Breast epithelium (tissue), 4 donors: ENCODE results near the gene ARL2BP. TPM values are rescaled to one million over a fixed set of nuclear protein-coding genes. Genes with fewer than 3 reads are reported as not detected.

Experiments
- DNase-seq, 2 donors: peaks; one replicate each; pipeline ENCODE4 v3.0.0-alpha.2; 2019; ENCODE audit warnings: low spot score in 2 of 2
- H3K27ac ChIP-seq, 2 donors: fragments of 200-600 bp; sonication (generic) in 1 of 2; one replicate each; pipeline ENCODE4 v1.5.1; 2016 to 2019; ENCODE audit warnings: mild to moderate bottlenecking in 1 of 2
- H3K27me3 ChIP-seq, 2 donors: fragments of 200-600 bp; sonication (generic) in 1 of 2; one replicate each; pipeline versions ENCODE4 v1.5.1 to v1.6.0; 2017 to 2019; ENCODE audit warnings: control low read depth in 1 of 2, mild to moderate bottlenecking in 1 of 2
- H3K36me3 ChIP-seq: fragments of 200-600 bp; one replicate; pipeline ENCODE4 v1.5.1; 2019
- H3K4me1 ChIP-seq, 2 donors: fragments of 200-600 bp; sonication (generic); one replicate each; pipeline ENCODE4 v1.5.1; 2016 to 2019; ENCODE audit warnings: control low read depth in 1 of 2
- H3K4me3 ChIP-seq, 3 donors: fragments of 200-600 bp; sonication (generic); 1 replicate in 2 of 3; 2 replicates in 1 of 3; pipeline ENCODE4 v1.5.1; 2016 to 2019; ENCODE audit warnings: mild to moderate bottlenecking in 3 of 3, moderate library complexity in 2 of 3
- H3K9me3 ChIP-seq, 2 donors: fragments of 200-600 bp; sonication (generic) in 1 of 2; one replicate each; pipeline ENCODE4 v1.5.1; 2016 to 2019; ENCODE audit warnings: control low read depth in 1 of 2
- CTCF ChIP-seq, 3 donors: fragments of 450-650 bp; IDR thresholded peaks; one replicate each; pipeline ENCODE4 v1.5.1; 2016 to 2017; ENCODE audit warnings: antibody characterized with exemption in 3 of 3, mild to moderate bottlenecking in 3 of 3, moderate library complexity in 3 of 3
- POLR2A ChIP-seq: fragments of 450-650 bp; IDR thresholded peaks from one replicate; pipeline ENCODE4 v1.6.1; 2016; ENCODE audit warnings: antibody characterized with exemption, mild to moderate bottlenecking, moderate library complexity
- POLR2AphosphoS5 ChIP-seq, 3 donors: sonication (generic); formaldehyde crosslinking; IDR thresholded peaks; one replicate each; pipeline ENCODE4 v1.6.1; 2017; ENCODE audit warnings: antibody characterized with exemption in 3 of 3
- intact Hi-C: fragments of 100-400 bp; cut with DNase I; formaldehyde crosslinking; loops from one replicate; pipeline ENCODE4 v1.15.1; 2023; ENCODE audit warnings: low total_unique reads
- total RNA-seq, 3 donors: library from RNA; depleted of rRNA; stranded (reverse); fragments of >200 nt; gene quantifications; one replicate each; pipeline ENCODE4 v1.1.0, GENCODE V29; 2016

The ARL2BP gene
- total RNA-seq, 3 donors from 2014 or later = 50.5 to 64.0 (median 62.4) TPM

- DNase-seq = no peak
- intact Hi-C loops = no loop called here
Observed at GRCh38 chr16:57203451-57203850, 41.6 kb upstream of the ARL2BP start.

GRCh38 chr16:57204675-57205074, 40.4 kb upstream of the ARL2BP start:
- TF ChIP-seq CTCF (IDR thresholded peaks at IDR 0.05) (no peak), POLR2A (no peak), POLR2AphosphoS5 (IDR thresholded peaks at IDR 0.05) (no peak)
- no peak for DNase-seq
- H3K4me1 ChIP-seq = no peaks in the 10 kb centered on the region
- H3K27me3 ChIP-seq = no peaks in the 10 kb centered on the region
- intact Hi-C loops = no loop called here
- H3K4me3 ChIP-seq = no peak overlapping the region
- no peaks in the 10 kb centered on the region for H3K36me3 ChIP-seq
- no peak overlapping the region for H3K27ac ChIP-seq
- no peaks in the 10 kb centered on the region for H3K9me3 ChIP-seq

More at GRCh38 chr16:57203451-57203850, 41.6 kb upstream of the ARL2BP start:
- Histone ChIP-seq H3K36me3 (no peaks in the 10 kb centered on the region), H3K27me3 (no peaks in the 10 kb centered on the region), H3K4me1 (no peaks in the 10 kb centered on the region), H3K27ac (no peak overlapping the region), H3K4me3 (no peak overlapping the region), H3K9me3 (no peaks in the 10 kb centered on the region)
- TF ChIP-seq CTCF (IDR thresholded peaks at IDR 0.05) = no peak
- TF ChIP-seq POLR2AphosphoS5 (IDR thresholded peaks at IDR 0.05) = no peak
- TF ChIP-seq POLR2A = no peak

- Histone ChIP-seq H3K4me1 (no peaks in the 10 kb centered on the region), H3K9me3 (no peaks in the 10 kb centered on the region), H3K27ac (no peak overlapping the region), H3K36me3 (no peaks in the 10 kb centered on the region), H3K27me3 (no peaks in the 10 kb centered on the region), H3K4me3 (no peak overlapping the region)
- no peak for DNase-seq
- TF ChIP-seq POLR2A (no peak), POLR2AphosphoS5 (IDR thresholded peaks at IDR 0.05) (no peak), CTCF (IDR thresholded peaks at IDR 0.05) (no peak)
- intact Hi-C loops = no loop called here
Observed at GRCh38 chr16:57208926-57209325, 36.1 kb upstream of the ARL2BP start.

- Histone ChIP-seq H3K4me3 (no peak overlapping the region), H3K36me3 (no peaks in the 10 kb centered on the region), H3K27ac (no peak overlapping the region), H3K27me3 (no peaks in the 10 kb centered on the region), H3K9me3 (no peaks in the 10 kb centered on the region), H3K4me1 (no peaks in the 10 kb centered on the region)
- intact Hi-C loops = no loop called here
- TF ChIP-seq CTCF (IDR thresholded peaks at IDR 0.05) (no peak), POLR2A (no peak), POLR2AphosphoS5 (IDR thresholded peaks at IDR 0.05) (no peak)
- no peak for DNase-seq
Observed at GRCh38 chr16:57209780-57210179, 35.3 kb upstream of the ARL2BP start.

- Histone ChIP-seq H3K27me3 (no peaks in the 10 kb centered on the region), H3K27ac (no peak overlapping the region), H3K4me1 (no peaks in the 10 kb centered on the region), H3K4me3 (no peak overlapping the region), H3K36me3 (peaks cover 21% of the 10 kb centered on the region), H3K9me3 (peaks cover 0 to 6% of the 10 kb centered on the region in 2 donors)
- DNase-seq = no peak
- TF ChIP-seq POLR2A = no peak
- TF ChIP-seq POLR2AphosphoS5 (IDR thresholded peaks at IDR 0.05) = no peak
- TF ChIP-seq CTCF (IDR thresholded peaks at IDR 0.05) = no peak
- intact Hi-C loops = no loop called here
Observed at GRCh38 chr16:57213462-57213861, 31.6 kb upstream of the ARL2BP start.
